ENCODE results near the gene RNASEH1.
"Not testable (repeated sequence)": the region's sequence is repeated elsewhere in the genome, so short reads cannot be mapped to it uniquely, and the experiment has no call there.

The RNASEH1 gene

DNA sequence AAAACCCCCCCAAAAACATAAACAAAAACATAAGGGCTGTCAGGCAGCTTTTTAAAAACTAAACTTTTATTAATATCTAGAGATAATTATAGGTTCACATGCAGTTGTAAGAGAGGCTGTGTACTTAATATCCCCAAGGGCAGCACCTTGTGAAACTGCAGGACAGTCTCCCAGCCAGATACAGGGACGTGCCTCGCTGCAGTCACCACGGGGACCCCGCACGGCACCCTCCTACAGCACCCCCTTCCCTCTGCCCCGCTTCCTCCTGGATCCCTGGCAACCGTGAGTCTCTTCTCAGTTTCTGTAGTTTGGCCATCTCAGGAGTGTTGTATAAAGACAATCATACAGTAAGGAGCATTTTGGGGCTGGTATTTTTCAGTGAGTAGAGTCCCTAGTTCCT is 30.0 kb upstream of the RNASEH1 start:
- DNase-seq = no peak

DNA sequence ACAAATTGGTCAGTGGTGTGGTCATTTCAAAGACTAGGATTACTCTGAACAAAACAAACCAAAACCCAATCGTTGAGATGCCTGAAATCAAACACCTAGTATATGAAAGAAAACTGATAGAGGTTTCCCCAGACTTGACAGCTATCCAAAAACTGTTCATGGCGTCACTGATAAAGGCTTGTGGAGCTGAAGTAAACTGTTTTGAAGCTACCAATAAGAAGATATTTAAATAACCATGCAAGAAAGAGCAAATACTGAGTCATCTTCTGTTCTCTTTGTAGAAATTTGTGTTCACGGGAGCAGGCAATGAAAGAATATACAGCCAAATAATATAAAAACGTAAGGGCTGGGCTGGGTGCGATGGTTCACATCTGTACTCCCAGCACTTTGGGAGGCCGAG is 29.3 kb upstream of the RNASEH1 start:
- DNase-seq = no peak

DNA sequence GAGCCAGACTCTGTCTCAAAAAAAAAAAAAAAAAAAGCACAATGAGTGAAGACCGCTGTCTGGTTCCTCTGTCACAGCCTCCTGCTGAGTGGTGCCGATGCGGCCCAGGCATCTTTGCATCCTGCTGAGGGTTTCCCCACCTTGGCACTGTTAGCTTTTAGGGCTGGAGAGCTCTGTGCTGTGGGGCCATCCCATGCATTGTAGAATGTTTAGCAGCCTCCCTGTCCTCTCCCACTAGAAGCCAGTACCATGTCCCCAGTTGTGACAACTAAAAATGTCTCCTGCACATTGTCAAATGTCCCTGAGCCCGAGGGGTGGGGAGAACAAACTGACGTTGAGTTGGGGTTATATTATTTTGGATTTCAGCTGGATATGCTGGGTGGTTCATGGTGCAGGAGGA is 28.9 kb upstream of the RNASEH1 start:
- DNase-seq = no peak

DNA sequence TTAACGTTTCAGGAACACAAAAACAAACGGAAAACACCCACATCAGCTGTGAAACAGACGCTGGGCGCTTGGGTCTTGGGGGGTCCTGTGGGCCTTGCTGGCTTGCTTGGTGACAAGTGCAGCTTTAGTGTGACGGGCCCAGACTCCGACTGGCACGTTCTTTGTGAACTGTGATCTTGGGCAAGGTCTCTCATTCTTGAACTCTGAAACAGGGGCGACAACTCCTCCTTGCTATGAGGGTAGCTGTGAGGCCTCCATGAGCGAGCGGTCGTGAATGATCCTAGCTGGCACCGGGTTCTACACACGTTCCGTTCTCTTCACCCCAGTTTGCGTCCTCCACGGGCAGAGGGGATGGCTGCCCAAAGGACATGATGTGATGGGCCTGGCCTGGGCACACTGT is 28.1 kb upstream of the RNASEH1 start:
- DNase-seq = no peak

DNA sequence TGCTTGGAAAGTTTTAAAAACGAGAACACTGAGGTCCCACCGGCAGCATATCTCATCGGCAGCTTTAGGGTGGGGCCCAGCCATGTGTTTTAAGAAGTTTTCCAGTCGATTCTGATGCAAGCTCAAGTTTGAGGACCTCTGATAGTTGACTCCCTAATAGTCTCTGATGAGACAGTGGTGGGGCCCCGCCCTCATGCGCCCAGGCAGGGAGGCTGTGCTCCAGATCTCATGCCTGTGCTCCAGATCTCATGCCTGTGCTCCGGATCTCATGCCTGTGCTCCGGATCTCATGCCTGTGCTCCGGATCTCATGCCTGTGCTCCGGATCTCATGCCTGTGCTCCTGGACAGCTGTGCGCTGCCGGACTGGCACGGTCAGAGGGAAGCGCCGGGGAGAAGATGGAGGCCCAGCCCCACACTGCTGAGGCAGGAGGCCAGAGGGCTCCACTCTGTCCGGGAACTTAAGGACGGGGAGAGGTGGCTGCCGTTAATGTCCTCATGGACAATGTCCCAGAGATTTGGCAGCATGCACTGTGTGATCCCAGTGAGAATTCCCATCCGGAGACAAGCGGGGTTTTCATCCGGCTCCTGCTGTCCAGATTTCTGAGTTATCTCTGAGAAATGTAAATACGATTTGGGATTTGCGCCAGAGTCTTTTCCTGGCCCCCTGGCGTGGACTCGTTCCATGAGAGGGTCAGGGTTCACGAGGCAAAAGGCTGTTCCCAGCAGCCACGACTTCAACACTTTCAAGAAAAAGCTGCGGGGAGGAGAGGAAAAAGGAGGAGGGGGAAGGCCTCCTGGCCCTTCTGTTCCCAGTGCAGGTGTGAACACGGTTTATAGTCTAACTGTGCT is 27.4 kb upstream of the RNASEH1 start:
- no peak for DNase-seq

DNA sequence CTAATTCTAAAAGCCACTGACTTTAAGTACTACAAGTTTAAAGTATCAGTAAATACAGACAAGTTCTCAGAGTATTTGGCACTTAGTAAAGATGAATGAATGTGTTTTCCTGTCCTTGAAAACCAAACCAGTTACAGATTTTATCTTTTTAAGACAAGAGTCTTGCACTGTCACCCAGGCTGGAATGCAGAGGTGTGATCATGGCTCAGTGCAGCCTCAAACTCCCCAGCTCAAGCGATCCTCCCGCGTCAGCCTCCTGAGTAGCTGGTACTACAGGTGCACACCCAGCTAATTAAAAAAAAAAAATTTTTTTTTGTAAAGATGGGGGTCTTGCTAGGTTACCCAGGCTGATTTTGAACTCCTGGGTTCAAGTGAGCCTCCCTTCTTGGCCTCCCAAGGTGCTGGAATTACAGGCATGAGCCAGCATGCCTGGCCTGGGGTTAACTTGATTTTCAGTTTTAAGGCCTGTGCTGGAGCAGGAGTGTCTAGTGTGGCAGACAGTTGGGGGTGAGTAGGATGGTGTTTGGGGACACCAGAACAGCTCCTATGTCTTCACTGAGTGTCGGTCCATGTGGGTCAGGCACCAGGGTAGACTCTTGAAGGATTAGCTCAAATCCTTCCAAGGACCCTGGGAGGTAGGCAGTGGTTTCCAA is 26.6 kb upstream of the RNASEH1 start:
- DNase-seq = no peak

DNA sequence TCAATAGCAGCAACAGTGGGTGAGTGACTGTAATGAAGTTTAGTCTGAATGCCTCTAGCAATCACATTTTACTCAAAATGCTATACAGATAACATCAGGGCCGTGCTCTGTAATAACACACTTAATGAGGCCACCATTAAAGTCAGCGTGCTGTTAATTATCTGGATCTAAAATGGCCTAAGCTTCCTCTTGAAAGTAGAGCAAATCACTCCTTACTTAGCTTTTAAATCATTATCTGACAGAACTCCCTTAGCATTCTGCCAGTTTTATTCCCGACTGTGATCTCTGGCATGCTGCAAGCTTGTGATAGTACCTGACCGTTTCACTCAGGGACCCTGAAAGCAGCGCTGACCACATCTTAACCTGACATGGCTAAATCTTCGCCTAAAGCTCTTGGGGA is 25.9 kb upstream of the RNASEH1 start:
- DNase-seq = no peak

DNA sequence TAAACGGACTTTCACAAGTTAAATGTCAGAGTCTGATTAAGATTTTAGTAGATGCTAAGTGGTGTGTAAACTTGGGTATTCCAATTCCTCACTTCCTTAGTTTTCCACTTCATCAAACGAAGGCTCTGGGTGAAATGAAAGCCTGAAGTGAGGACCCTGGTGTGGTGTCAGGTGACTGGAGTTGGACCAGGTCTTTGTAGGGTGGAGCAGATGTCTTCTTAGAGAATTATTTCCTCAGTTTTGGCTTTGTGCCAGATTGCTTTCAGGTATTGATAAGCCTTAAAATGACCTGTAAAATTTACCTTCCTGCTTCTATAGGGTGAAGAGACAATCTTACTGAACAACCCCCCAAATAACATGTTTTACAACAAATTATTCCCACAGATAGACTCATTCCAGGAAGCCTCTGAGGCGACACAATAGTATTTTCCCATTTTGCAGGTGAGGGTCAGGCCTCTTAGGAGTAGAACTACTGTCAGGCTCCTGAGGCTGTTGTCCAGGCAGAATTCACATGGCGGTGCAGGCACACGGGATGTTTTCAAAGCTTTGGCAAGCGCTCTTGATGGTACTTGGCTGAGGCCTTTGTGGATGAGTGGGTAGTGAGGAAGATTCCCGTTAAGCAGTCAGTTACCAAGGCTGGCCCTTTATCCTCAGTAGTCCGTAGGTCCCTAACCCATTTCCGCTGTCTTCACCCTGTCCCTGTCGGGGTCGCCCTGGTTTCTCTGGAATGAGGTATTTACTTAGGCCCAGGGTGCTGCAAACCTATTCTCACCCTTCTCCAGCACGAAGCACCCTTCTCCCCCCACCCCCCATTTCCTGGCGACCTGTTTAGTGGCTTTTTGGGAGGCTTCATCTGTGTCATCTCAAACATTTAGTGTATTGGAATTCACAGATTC is 23.5 kb upstream of the RNASEH1 start:
- no peak for DNase-seq

DNA sequence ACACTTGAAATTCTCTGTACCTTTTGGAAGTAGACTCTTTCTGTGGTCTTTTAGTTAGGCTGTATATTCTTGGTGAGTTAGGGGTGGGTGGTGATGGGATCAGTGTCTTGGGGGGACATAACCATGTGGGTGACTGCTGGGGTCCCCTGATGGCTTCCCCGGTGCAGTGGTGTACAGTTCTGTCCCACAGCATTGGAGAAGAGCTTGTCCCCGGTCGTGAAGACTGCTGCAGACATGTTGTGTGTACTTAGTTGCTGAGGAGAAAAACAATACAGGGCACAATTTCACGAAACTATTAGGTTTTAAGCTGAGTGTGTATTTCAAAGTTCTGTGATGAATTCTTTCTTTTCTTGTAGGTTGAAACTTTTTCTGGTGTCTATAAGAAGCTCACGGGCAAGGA is 22.3 kb upstream of the RNASEH1 start:
- DNase-seq = no peak

DNA sequence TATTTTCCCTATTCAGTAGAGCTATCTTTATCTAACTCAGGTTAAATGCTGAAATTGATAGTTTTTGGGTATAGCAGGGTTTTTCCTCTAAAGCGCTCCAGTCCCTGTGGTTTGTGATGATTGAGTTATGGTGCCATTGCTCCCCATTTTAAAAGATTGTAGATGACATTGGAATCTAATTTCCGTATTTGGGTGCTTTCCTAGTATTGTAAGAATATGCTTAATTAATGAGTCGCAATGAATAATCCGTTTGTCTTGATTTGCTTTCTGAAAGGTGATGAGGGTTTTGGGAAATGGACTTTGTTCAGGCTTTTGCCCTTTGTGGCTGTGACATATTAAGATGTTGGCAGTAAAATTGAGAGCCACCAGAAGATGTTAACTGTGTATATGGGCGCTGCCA is 20.9 kb upstream of the RNASEH1 start:
- DNase-seq = no peak

DNA sequence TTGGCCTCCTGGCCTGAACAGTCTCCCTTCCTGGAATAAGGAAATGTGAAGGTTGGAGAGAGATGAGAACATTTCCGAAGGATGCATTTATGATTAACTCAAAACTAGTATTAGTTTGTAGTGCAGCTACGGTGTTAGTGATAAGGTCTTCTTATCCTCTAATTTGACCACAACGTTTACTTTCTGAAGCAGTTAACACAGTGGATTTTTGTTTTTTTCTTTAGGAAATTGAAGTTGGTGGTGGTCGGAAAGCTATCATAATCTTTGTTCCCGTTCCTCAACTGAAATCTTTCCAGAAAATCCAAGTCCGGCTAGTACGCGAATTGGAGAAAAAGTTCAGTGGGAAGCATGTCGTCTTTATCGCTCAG is 18.1 kb upstream of the RNASEH1 start:
- DNase-seq = not testable (repeated sequence)

DNA sequence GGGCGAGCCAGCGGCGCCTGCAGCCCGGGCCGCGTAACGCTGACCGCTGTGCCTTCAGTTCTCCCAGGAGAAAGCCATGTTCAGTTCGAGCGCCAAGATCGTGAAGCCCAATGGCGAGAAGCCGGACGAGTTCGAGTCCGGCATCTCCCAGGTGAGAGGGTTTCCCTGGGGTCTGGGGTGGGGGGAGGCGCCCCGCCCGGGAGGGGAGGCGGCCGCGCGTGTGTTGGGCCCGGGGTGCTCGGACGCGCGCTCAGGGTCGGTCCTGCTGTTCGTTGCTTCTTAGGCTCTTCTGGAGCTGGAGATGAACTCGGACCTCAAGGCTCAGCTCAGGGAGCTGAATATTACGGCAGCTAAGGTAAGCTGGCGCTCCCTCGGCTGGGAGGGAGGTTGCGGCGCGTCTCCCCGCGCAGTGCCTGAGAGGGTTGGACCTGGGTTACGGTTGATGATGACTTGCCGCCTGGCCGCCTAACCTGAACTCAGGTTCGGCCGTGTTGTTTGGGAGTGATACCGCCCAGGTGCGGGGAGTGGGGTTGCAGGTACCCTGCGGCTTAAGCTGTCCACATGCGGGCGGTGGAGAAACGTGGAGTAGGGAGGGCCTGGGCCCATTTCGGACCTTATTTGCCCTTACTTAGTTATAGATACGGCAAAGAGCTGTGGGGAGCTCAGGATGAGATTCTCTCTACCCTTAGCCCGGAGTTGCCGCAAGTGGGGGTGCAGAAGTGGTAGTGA is 17.6 kb upstream of the RNASEH1 start:
- no peak for DNase-seq

DNA sequence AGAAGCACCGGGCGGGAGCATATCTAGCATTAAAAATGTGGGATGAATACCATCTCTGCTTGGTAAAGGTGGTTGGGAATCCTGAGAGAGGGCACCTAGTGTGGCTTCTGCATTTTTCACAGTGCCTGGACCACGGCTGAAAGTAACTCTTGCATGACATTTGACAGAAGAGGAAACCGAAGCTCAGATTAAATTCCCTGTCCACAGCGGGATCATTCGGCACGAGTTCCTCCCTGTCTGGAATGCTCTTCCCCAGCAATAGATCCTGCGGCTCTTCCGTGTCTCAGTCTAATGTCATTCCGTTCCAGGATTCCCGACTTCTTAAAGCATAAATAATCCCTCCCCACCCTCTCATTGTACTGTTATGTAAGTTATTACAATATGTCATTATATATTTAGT is 16.0 kb upstream of the RNASEH1 start:
- no peak for DNase-seq

DNA sequence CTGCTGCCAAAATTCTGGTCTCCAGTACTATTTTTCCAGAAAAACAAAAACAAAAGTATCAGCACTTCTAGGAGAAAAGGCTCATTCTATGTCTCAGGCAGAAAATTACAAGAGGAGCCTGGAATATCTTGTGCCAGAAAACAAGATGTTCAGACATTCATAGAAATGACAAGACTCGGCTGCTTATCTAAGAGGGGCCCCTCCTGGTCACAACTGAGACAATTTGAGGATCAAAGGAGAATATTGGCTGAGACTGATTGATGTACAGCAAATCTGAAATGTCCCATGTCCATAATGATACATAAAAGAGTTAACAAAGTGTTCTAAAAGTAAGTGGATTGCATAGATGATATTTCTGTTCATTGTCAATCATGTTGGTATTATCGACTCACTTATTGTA is 14.5 kb upstream of the RNASEH1 start:
- no peak for DNase-seq

DNA sequence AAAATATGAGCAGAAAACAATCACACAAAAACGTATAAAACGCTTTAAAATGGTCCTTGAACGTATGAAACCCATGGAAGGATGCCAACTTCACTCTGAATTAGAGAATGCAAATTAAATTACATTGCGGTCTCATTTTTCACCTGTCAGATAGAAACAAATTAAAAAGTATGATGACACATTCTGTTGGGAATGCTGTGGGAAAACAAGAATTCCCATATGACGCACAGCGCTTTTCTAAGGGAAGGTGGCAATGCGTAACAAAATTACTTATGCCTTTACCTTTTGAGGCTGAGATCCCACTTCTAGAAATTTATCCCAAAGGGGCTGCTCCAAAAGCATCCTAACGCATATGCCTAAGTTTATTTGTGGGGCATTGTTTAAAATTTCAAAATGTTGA is 13.2 kb upstream of the RNASEH1 start:
- DNase-seq = no peak

DNA sequence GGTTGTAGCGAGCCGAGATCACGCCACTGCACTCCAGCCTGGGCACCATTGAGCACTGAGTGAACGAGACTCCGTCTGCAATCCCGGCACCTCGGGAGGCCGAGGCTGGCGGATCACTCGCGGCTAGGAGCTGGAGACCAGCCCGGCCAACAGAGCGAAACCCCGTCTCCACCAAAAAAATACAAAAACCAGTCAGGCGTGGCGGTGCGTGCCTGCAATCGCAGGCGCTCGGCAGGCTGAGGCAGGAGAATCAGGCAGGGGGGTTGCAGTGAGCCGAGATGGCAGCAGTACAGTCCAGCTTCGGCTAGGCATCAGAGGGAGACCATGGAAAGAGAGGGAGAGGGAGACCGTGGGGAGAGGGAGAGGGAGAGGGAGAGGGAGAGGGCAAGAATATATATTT is 11.5 kb upstream of the RNASEH1 start:
- DNase-seq = not testable (repeated sequence)

DNA sequence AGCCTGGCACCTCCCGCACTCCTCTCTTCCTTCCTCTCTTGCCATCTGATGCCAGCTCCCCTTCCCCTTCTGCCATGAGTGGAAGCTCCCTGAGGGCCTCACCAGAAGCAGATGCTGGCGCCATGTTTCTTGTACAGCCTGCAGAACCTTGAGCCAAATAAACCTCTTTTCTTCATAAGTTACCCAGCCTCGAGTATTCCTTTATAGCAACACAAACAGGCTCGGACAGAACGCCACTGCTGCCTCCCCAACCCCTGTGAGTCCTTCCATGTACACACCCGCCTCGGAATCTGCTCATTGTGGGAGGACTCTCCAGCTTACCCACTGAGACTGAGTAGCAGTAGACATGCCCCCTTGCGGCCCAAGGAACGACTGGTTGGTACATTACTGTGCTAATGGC is 8.7 kb upstream of the RNASEH1 start:
- no peak for DNase-seq

DNA sequence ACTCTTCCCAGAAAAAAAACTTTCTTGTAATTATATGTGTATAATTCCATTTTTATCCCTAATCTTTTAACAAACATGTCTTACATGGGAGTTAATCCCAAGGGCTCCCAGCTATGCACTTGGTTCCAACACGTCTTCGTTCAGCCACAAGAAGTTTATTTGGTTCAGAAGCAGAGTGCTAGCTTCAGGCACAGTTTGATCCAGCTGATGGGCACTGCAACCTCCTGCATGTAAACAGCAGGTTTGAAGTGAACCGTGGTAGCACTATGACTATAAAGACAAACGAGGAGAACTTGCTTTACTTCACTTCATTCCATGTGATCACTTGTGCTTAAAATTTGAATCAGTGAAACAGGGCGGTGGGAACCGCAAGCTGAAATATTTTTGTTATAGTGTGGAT is 7.0 kb upstream of the RNASEH1 start:
- DNase-seq = no peak

DNA sequence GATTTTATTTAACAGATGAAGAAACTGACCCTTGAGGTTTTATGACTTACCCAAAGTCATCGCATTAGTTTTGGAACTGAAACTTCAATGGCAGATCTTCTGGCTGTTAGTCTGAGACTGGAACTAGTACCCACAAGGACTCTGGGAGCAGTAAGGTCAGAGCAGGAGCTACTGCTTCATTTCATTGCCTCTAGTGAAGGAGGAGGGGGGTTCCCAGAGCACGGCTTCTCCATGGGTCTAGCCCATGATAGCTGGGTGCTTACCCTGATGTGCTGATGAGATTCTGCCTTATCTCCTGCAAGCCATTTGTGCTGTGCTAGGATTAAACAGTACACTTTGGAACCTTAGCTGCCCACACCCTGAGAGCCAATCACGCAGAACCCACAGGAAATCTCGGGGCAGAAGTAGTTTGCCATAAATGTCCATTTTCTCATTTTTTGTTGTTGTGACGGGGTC is 5.4 kb upstream of the RNASEH1 start:
- DNase-seq = no peak

DNA sequence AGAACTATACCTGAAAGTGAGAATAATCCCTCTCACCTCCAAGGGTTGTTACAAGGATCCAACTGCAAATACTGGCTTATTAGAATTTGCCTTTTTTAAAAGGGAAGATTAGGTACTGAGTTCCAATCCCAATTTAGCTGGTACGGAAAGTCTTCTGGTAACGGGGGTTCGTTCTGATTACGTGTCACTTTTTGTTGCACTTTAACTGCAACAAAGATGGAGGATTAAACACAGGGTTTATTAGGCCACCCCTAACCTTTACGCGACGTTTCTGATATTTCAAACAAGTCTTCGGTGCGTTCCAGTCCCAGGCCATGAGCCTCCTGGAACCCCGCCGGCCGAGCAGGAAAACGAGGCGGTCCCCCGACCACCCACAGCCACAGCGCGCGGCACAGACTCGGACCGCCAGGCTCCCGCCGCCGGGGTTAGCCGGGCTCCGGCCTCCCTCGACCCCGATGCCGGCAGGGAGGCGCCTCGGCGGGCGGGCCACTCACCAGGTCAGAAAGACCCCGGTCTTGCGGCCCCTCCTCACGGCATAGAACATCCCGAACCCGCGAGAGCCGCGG is 411 bp downstream of the RNASEH1 start:
- no peak for DNase-seq

DNA sequence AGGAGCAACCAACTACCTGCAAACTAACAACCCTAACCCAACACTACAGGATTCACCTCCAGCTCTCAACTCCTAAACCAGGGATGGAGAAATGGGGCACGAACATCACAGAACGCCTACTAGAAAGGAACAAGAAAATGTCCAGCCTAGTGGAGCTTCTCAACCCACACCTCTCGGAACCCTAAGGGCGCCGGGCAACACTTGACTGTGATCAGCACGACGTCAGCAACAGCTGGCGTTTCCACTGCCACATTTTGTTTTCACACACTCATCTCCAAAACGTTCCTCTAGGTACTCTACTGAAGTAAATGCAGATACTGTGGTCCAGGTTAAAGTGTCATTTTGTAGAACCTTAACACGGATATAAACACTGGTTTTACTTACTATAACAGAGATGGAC is 4.2 kb downstream of the RNASEH1 start:
- DNase-seq = no peak

DNA sequence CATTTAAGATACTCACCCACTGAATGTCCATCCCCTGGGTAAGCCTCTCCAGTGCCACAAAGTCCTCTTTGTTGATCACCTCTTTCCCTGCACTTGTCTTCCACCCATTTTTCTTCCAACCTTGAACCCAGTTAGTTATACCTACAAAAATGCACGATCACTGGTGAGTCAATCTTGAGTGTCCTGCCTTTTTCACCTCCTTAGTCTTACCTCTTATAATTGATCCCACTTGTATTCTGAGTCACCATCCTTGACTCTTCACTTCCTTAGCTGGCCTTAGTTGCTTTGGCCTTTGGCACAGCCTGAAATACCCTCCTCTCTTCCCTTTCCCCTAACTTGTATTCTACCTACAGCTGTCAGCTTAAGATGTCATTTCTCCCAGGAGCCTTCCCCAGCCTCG is 10.2 kb downstream of the RNASEH1 start:
- DNase-seq = no peak
